Central memory CD4-positive, alpha-beta T cell (primary cell): ENCODE data around the gene AMBP.
"Not testable (repeated sequence)": the region's sequence is repeated elsewhere in the genome, so short reads cannot be mapped to it uniquely, and the experiment has no call there.

ENCODE experiments used
- DNase-seq: peaks from one replicate; pipeline ENCODE4 v3.0.0; 2022

Gene AMBP

GRCh38 chr9:114090798-114091197 lies 12.7 kb upstream of the AMBP start:
- DNase-seq, result no peak

DNA sequence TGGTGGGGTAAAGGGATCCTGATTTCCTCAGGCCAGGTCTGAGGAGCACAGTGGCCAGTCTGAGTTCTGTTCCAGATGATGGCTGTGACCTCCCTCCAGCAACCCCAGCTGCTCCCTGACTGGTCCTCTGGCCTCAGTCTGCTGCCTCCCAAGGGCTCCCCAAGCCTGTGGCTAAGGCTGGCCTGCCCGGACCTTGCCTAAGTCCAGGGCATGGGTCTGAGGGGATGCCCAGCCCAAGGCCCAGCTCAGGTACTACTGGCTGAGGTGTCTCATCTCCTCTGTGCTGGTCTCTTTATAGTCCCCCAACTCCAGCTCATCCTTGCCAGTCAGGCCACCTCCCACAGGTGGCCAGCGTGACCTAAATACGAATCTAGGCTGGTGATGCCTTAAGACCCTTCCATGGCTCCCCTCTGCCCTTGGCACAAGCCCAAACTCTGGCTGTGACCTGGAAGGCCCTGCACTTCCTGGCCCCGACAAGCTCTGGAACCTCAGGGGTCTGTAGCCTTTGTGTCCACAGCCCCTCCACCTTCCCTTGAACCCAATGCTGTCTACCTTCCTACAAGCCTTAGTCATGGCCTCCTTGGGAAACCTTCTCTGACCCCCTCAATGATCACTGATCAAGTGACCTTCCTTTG lies 11.2 kb upstream of the AMBP start:
- DNase-seq, result no peak

- DNase-seq, result no peak
Measured at GRCh38 chr9:114088571-114089170, 10.6 kb upstream of the AMBP start.

- DNase-seq, result no peak
Measured at GRCh38 chr9:114087721-114088120, 9.6 kb upstream of the AMBP start.

DNA sequence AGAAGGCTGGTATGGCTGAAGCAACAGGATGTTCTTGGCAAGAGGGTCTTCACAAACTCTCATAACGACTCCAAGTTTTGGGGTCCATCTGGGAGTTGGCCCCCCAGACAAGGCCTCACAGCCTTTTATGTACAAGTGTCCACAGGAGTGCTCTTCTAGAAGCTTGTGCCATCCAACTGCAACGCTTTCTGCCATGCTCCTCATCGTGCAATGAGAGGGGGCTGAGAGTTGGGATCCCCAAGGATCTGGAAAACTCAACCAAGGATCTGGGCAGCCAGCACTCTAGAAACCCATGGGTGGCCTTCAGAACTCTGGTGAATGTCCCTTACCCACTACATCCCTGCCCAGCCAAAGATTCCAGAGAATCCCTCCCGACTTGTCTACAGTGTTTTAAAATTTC lies 8.5 kb upstream of the AMBP start:
- DNase-seq, result no peak

DNA sequence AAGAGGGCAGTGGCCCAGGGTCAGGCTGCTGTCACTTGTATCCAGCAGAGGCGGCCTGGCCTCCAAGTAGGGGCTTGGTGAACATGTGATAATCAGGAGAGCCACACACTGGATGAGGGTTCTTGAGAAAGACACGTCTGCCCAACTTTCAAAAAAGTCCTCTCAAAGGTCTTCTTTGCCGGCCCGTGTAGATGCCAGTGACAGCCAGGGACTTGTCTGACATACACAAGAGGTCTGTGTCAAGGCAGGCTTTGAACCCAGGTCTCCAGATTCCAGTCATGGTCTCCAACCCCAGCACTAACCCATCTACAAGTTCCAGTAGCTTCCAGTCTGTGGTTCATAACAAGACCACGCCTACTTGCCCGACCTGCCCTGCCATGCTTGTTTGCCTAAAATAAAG lies 7.9 kb upstream of the AMBP start:
- no peak for DNase-seq

DNA sequence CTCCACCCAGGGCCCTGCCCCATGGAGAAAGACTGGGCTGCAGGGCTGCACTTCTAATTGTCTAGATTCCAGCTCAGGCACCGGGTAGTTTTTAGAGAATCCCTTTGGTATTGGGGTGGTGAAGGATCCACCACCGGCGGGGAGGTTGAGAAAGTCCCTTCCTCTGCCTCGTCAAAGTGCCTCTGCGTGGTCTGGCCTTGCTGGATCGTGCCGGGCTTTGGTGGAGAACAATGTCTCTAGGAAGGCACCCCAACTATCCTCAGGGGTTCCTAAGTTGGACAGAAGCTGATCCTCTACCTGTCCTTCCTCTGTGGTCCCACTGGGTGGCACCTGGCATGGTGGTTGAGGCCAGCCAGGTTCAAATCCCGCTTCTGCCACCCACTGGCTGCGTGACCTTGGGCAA lies 7.3 kb upstream of the AMBP start:
- no peak for DNase-seq

DNA sequence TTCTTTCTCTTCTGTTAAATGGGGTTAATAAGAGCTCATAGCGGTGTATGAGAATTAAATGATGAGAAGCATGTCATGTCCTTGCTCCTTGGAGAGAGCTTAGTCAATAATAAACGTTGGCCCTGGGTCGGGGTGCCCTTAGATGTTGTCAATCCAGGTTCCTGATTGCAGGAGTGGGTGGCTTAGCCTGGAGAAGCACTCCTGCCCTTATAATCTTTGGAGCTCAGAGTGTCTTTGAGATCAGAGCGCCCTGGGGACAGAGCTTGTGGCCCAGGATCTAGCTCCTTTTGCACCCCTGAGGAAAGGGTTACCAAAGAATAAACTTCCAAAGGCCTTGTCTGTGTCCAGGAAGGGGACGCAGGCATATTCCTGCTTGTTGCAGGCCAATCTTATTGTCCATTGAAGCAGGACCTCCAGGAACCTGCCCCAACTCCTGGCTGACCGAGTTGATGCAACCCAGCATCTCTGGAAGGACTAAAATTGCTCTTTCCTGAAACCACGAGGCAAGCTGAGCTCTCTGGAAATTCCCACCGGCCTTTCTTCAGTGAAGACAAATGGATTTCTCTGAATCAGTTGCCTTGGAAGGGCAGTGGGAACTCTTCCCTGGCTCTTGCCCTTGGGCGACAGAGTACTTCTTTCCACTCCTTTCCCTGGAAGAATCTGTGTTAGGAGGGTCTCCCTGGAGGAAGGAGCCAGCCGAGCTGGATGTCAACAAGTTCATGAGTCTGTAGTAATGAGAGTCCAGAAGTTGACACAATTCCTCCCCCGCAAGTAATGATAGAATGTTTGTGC lies 6.4 kb upstream of the AMBP start:
- no peak for DNase-seq

DNA sequence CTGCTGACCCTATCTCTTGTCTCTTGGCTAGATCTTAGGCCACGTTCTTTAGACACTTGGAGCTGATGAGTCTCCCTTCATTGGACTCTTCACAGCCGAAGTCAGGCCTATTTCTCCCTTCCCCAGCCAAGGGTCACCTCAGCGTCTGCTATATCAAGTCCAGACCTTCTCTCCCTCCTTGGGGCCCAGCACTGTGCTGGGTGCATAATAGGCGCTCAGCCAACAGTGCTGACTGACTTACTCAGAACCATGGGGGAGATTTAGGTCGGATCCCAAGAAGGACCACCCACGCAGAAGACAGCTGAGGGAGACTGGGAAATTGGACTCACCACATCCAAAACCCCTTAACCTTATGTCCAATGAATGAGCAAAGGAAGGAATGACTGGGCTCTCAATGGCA lies 5.6 kb upstream of the AMBP start:
- no peak for DNase-seq

GRCh38 chr9:114082763-114083412 lies 4.8 kb upstream of the AMBP start:
- DNase-seq, result not testable (repeated sequence)

DNA sequence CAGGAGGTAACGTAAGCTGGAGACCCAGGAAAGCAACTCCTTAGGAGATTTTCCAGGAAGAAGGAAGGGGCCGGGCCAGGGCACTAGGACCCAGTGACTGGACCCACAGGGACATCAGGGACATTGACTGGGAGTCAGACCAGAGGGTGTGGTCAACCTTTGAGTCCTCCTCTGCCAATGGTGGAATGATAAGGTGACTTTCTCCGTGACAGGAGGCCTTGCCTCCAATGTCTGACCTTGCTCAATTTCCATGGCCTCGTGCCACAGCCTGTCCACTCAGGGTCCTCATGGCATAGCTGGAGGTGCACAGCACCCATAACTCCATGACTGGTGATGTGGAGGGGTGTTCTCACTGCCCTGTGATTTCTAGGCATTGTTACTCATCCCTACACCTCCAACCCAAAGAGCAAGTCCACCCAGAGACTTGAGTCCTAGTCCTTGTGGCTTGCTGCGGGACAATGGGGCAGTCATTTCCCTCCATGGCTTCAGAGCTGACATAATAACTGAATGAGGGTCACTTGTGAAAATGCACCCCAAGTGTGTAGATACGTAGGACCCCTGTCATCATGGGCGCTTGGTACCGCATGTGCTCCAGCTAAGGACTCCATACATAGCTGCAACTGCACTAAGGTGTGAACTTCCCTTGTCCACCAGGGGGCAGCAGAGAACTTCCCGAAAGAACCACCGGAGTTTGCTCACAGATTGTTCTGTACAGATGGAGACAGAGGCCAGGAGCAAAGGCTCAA lies 4.1 kb upstream of the AMBP start:
- DNase-seq, result peak; percentile 39

- no peak for DNase-seq
Measured at GRCh38 chr9:114081441-114082016, 3.4 kb upstream of the AMBP start.

GRCh38 chr9:114080773-114081440 lies 2.8 kb upstream of the AMBP start:
- no peak for DNase-seq

GRCh38 chr9:114080195-114080772 lies 2.2 kb upstream of the AMBP start:
- DNase-seq, result no peak

DNA sequence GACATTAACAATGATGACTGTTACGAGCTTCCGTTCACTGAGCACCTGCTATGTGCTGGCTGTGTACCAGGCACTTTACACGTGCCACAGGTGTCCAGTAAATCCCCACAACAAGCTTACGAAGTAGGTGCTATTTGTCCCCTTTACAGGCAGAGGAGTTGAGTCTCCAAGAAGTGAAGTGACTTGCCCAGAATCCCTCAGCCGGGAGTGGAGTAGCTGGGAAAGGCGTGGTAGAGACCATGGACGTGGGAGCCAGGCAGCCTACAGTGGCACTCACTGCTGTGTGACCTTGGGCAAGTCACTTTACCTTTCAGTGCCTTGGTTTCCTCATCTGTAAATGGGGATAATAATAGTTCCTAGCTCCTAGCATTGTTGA lies 669 bp upstream of the AMBP start:
- DNase-seq, result no peak

- DNase-seq, result no peak
Measured at GRCh38 chr9:114077162-114077837, 800 bp downstream of the AMBP start.

- no peak for DNase-seq
Measured at GRCh38 chr9:114076237-114077161, 1.6 kb downstream of the AMBP start.

DNA sequence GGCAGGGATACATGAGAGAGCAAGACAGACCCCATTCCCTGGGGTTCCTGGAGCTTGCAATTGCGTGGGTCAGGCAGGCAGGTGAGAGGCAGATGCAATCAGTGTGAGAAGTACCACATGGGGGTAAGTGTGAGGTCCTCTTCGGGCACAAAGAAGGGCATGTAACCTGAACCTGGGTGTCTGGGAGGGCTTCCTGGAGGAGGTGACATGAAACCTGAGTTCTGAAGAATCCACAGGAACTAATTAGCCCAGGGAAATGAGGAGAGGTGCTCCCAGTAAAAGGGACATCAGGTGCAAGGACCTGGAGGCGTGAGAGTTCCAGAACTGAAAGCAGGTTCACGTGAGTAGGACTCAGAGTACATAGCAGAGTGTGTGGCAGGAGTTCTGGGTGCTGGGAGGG lies 2.5 kb downstream of the AMBP start:
- no peak for DNase-seq

DNA sequence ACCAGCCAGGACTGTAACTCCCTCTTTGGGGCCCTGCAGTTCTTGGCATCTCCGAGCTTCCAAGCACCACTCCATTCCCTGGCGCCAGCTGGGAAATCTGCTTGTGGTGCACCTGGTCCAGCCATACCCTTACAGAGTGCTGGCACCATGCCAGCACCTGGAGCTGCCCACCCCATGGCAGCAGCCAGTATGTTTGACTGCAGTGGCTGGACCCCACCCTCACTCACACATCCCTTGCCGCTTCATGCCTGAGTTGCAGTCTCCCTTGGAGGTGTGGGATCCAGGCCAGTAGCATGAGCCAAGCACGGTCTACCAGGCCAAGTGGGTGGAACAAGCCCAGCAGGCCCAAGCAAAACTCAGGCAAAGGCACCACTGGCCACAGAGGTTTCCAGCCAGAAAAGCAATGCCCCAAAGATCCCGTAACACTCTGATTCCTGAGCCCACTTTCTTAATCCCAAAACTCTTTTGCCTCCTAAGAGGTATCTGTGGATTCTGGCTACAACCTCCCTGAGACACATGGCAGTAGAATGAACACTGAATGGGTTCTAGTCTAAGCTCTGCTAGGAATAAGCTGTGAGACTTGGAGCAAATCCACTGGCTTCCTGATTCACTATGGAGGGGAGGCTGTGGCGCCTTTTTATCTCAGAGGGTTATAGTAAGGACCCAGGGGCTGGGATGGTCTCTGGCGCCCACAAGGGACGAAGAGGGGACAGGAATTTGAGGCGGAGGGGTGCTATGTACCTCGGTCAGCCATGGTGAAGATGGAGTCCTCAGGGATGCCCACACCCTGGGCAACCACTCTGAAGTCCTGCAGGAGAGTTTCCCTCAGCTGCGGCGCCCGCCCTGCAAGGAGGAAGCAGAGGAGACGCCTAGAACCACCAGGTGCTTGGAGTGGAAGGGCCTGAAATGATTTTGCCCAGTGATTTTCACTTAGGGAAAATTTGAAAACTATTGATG lies 5.6 kb downstream of the AMBP start:
- DNase-seq, result no peak
